HG03159 (cell line): ENCODE results near the gene KCNN1.

Experiments used
- ATAC-seq: cut with Tn5 transposase; IDR thresholded peaks from one replicate; pipeline ENCODE4 v1.9.1; 2021; ENCODE audit warnings: mild to moderate bottlenecking, moderate library complexity; ENCODE audit not compliant: unreplicated experiment

The KCNN1 gene

DNA sequence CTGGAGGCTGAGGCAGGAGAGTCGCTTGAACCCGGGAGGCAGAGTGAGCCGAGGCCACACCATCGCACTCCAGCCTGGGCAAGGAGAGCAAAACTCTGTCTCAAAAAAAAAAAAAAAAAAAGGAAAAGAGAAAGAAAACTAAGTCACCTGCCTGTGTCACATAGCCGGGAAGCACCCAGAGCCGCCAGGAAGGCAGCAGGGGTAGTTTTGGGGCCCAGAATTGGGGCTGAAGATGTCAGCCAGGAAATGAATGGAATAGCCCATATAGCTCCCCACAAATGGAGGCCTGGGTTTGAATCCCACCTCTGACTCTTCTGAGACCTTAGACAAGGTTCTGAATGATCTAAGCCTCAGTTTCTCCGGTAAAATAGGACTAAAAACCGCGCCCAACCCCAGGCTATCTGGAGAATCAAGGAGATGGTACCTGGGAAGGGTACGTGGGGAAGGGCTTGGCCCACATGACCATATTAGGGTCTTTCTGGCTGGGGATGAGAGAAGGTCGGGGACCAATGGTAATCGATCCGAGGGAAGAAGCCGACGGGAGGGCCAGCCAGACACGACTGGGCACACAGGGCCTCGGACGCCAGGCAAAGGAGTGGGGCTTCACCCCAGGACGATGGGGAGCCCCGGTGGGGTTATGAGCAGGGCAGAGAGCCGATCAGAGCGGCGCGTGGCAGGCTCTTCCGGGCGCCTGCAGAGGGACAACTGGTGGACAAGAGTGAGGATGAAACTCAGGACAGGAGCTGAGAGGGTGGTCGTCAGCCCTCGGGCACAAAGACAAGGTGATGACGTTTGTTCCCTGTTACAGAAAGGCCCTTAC is 19.7 kb upstream of the KCNN1 start:
- peak; percentile 28 for ATAC-seq

DNA sequence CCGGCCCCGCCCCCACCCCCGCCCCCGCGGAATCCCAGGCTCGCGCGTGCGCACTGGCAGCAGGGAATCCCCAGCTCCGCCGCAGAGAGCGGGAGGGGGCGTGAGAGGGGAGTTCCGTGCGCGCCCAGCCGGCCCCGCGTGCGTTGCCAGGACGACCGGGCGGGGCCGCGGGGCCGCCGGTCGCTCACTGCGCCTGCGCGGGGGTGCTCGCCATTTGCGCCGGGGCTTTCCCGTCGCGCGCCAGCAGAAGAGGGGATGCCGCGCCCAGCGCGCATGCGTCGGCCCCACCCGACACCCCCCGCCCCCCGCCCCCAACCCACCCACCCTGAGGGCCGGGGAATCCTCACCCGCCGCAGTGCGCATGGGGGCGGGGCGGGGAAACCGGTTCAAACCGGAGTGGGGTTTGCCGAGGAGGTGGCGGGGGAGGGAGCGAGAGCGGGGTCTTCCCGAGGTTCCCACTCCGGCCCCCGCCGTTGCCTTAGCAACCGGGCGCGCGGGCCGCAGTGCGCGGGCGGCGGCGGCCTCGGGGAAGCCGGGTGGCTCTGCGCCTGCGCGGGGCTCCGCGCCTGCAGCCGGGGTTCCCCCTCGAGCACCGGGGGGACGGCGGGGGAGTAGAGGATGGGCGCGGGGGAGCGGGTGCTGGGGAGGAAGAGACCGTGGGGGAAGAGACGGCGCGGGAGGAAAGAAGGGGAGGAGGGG is 18.9 kb upstream of the KCNN1 start:
- ATAC-seq, result peak; percentile 59

DNA sequence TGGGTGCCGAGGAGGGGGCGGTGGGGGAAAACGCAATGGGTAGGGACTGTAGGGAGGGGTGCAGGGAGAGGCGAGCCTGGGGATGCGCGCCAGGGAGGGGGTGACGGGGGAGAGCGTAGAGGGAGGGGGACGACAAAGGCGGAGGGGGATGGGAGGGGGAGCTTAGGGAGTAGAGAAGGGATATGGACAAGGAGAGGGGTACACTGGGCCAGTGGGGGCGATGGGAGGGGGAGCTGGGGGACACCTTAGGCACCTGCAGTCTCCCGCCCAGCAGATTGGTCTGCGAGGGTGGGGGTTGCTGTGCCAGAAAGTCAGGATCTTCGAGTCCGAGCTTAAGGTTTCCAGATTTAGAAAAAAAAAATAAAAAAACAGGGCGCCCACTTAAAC is 18.4 kb upstream of the KCNN1 start:
- no peak for ATAC-seq

DNA sequence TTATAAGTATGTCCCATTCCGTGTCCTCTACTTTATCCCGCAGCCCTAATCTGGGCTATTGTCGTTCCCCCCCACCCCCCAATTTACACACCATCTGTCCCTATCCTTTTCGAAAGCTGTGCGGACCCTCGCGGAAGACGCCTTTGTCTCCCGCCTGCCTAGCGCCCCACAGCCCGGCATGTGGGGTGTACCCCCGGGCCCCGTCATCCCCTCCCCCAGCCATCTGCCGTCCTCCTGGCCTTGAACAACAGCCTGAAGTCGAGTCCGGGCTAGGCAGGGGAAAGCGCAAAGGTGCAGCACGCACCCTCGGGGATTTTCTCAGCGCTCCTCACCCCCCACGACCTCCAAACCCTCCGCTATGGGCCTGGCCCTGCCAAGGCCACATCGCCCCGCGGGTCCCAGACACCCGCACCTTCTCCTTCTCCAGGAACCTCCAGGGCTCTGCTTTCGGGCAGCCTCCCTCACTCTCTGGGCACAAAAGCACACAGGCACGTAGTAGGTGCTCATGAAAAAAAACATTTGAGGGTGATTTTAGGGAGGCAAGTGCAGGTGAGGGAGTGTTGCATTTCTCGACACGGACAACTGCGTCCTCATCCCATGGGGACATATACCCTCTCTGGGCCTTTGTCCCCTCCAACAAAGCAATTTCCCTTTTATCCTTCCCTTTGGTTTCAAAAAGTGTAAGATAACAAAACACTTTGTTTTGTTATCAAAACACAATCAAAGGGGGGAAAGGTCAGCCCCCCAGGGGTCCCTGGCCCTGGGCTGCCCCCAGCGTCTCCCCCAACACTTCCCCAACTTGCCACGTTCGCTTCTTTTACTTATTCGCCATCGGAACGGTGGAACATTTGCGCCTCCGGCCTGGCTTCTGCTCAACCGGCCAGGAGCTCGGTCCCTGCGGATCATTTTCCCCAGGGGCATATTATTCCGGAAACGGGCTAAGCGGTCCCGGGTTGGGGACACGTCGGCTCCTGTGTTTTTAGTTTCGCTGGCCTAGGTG is 17.7 kb upstream of the KCNN1 start:
- no peak for ATAC-seq

DNA sequence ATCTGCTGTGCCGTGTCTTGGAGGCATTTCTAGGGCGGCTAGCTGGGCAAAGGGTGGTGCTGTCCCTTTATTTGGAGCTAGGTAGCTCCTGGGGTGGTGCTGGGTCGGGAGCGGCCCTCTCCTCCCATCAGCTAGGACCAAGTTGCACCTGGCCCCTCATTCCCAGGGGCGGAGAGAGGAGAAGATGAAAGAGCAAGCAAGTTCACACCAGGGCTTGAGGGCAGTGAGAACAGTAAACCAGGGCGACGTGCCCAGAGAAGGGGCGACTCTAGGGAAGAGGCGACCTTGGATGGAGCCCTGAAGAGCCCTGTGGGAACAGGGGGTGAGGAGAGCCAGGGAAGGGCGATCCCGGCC is 17.0 kb upstream of the KCNN1 start:
- ATAC-seq, result no peak

DNA sequence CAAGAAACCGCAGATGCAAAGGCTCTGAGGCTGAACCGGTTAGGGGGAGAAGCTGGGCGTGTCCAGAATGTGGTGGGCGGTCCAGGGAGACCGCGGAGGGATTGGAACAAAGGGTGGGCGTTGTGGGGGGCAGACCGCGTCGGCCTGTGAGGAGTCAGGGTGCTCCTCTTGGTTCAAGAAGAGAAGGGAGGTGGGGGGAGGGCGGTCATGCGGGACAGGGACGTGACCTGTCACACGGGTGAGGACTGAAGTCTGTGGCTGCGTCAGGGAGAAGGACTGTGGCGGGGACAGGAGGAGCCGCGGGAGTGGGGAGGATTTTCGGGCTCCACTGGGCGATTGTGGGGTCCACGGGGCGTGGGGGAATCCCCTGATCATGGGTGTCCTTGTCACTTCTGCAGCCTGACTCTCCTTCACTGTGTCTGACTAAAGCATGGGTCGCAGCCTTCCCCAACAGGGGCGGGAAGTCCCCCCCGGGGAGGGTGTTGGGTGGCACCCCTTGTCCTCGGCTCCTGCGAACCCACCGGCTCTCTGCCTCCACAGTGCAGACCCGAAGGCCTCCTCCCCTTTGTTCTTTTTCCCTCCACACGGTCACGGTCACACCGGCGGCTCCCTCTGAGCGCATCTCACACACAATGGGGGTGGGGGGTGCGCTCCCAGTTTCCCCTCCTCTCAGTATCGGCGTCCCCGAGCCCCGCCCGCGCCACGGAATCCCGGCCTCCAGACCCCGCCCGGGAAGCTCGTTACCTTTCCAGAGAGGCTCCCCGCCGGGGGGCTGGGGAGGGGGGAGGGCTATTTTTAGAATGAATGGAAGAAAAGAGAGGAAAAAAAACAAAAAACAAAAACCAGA is 16.4 kb upstream of the KCNN1 start:
- no peak for ATAC-seq

DNA sequence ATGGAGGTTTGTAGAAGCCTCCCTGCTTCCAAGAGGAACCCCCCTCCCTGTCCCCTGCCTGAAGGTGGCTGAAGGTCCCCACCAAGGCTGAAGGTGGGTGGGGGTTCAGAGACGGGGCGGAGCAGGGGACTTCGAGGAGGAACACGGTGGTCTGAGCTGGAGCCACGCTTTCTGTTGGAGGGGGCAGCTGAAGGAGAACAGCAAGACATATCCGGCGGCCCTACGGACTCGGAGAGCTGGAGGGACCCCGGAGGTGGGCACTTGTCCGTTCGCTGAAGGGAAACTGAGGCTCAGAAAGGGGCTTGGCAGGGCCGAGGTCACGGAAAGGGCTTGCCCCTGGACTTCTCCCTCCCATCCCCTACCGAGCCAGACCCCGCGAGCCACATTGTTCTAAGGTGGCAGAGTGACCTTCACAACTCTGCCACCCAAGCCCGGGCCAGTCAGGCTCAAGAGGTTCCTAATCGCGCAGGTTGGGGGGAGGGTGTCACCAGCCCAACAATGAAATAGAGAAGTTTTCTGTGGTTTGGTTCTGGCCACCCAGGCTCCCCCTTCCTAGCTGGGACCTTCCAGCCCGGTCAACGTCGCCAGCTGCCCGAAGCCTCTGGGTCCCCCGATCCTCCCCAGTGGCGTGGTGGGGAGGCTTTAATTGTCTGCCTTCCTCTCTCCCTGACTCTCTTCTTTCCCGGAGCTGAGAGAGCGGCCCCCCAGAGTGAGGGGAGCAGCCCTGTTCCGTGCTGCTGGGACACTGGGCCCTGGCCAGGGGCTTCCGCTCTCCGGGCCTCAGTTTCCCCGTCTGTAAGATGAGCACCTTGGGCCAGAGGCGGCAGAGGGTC is 15.5 kb upstream of the KCNN1 start:
- ATAC-seq, result no peak

DNA sequence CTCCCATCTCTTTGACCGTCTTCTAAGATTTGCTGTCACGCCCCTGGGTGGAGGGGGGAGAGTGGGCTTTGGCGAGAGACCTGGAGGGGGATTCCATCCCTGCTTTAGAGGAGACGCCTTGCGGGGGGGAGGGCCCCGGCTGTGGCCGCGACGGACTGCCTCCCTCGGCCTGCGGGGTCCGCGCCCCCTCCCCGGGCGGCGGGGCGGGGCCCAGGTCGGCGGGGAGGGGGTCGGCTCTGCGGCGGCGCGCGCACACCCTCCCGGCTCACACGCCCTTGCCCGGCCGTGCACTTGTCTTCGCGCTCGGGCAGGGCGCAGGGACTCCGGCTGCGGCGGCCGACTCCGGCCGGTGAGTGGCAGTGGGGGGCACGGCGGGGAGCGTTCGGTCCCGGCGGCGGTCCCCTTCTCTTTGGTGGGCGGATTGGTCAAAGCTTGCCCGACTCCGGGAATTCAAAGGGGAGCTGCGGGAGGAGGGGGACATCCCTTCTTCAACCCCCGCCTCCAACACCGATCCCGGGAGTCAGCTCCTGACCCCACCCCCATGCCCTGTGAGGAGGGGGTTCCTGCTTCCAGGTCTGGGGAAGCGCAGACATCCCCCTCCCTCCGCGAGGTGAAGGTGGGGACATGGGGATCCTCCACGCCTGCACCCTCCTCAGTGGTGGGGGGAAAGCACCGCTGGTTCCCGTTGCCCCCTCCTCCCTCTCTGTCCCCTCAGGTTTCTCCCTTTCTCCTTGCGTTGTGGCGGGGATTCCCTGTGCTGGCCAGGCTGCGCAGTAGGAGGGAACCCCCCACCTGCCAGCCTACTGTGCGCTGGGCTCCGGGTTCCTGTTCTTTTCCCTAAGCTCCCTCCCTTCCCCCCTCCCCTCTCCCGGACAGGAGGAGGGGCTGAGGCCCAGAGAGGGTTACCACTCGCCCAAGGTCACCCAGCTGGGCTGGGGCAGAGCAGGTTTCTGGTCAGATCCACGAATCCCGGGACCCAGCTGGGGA is 14.6 kb upstream of the KCNN1 start:
- no peak for ATAC-seq

DNA sequence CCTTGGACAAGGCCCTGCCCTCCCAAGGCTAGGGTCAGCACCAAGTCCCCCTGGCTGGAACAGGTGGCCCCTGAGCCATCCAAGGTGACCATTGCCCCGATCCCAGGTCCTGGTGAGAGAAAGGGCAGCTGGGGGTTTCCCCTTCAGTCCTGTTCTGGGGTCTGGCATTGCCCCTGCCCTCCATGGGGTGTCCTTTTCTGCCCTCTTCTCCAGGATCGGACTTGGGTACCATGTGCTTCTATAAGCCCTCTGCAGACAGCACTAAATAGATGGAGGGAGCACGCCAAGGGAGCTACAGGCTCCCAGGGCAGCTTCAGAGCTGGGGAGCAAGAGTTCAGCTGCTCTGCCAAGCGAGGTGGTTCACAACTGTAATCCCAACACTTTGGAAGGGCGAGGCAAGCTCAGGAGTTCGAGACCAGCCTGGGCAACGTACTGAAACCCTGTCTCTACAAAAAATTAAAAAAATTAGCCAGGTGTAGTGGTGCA is 13.5 kb upstream of the KCNN1 start:
- ATAC-seq, result no peak

DNA sequence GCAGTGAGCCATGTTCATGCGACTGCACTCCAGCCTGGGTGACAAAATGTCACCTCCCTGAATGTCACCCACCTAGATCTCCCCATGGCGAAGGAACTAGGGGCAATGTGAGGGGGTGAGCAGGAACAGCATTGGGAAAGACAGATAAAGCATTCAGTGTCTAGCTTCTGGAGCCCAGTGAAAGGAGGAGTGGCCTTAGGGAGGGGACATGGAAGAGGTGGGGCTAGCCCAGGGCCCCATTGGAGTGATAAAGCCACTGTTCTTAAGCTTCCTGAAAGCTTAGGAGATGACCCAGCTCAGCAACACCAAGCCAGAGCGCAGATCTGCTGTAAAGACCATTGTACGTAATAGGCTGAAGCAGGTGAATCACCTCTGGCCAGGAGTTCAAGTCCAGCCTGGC is 13.0 kb upstream of the KCNN1 start:
- no peak for ATAC-seq

DNA sequence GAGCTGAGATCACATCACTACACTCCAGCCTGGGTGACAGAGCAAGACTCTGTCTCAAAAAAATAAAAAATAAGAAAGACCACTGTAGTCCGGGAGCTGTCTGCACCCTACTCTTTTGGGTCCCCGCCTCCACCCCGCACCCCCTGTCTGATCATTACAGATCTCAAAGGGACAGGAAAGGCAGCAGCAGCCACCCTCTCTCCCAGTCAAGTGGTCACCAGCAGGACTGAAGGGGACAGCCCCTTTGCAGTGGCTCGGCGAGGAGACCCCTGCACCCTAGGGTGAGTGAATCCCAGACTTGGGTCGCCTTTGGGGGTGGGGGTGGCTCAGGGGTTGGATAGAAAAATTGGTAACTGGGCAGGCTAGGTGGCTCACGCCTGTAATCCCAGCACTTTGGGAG is 12.5 kb upstream of the KCNN1 start:
- no peak for ATAC-seq

DNA sequence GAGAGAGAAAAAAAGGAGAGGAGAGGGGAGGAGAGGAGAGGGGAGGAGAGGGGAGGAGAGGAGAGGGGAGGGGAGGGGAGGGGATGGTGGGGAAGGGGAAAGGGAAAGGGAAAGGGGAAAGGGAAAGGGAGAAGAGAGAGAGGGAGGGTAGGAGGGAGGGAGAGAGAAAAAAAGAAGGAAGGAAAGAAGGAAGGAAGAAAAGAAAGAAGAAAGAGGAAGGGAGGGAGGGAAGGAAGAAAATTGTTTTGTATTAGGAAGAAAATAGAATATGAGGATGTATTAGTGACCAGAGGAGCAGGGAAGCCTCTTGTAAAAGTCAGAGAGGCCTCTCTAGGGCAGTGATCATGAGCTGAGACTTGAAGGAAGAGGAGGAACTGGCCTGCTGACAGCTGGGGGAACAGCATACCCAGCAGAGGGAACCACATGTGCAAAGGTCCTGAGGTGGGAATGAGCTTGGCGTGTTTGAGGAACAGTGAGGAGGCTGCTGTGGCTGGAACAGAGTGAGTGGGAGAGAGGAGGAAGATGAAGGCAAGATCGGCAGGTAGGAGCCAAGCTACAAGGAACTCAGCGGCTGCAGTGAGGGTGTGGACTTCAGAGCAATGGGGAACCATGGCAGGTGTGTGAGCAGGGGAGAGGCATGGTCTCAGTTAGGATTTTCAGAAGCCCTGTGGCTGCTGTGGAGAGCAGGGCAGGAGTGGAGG is 9.6 kb upstream of the KCNN1 start:
- no peak for ATAC-seq

DNA sequence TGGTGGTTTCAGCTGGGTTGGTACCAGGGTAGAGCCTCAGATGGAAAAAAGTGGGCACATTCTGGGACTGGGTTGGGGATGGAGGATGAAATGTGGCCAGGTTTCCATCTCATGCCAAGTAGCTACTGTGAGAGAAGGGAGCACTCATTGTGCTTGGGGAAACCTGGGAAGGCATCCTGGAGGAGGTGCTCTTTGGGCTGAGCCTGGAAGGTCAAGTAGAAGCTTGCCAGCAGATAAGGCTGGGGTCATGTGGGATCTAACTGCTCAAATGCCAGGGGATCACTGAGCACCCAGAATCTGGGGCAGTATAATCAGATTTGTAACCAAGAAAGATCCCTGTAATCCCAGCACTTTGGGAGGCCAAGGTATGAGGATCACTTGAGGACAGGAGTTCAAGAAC is 9.0 kb upstream of the KCNN1 start:
- no peak for ATAC-seq

DNA sequence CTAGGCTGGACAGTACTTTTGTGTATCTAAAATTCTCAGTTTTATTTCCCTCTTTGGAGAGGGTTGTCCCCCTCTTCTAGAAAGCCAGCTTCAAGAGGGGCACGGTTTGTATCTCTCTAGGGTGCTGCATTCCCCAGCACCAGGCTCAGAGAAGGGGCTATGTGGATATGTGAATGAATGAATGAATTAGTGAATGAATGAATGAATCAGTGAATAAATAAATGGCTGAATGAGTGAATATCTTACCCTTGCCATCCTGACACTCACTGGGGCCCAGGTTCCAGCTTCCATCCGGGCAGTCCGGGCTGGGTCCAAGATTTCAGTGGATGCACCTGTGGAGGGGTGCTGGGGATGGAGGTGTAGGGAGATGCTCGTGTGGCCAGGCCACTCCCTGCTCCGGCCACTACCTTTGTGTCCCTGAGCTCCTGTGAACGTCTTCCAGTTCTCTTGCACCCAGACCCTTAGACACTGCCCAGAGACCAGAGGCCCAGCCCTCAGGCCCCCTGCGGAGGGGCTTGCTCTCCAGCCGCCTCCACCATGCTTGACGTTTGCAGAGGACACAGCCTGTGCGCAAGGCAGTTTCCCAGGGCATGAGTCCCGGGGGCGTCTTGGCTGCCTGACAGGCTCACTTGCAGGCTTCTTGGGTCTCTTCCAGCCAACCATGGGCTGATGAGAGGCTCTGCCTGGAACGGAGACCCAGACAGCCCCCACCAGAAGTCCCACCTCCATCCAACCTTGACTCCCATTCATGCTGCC is 2.8 kb upstream of the KCNN1 start:
- ATAC-seq, result no peak

DNA sequence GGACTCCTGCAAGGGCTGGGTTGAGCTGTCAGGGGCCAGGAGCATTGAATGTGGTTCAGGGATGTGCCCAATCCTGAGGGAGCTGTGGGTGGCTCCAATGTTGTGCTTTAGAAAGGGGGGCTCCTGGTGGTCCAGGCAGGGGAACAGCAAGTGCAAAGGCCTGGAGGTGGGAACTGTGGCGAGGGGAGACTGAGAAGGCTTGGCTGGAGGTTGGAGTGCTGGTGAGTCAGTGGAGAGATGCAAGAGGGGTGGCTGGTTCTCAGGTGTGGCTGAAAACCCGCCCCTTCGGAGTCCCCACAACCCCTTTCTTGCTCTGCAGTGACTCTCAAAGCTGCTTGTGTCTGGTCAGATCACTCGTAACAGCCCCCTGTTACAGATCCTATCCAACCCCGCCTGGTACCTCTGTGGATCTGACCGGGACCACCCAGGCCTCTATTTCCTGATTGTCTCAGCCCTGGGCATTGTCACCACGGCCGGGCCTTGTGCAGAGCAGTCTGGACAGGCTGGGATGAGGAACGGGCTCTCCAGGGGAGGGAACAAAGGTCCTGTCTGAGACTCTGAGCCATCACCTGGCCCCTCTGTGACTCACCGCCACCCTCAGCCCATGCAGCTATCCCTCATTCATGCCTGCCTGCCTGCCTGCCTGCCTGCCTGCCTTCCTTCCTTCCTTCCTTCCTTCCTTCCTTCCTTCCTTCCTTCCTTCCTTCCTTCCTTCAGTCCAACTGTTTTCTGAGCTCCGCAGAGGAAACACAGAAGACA is 1.4 kb upstream of the KCNN1 start:
- ATAC-seq, result no peak

DNA sequence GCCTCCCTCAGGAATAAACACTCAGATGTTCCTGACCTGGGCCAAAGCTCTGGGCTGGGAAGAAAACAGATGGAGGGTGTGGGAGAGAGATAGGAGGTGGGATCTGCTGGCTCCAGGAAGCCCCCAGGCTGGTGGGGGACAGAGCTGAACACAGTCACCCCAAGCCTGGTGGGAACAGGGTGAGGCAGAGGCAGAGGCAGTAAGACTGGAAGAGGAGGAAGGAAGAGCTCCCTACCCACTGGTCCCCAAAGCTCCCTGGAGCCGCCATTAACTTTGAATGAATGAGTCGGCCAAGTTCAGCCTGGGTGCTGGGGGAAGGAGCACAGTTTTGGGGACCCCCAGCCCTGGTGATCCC is 801 bp upstream of the KCNN1 start:
- no peak for ATAC-seq
